Measurements from ENCODE around the gene SLC37A1. TPM values are rescaled to one million over a fixed set of nuclear protein-coding genes. Genes with fewer than 3 reads are reported as not detected.

SLC37A1 gene
- total and polyA plus RNA-seq, 2 of the 13 experiments (the other 11 are each of a cell fraction or from before 2014, with no cell fraction given), result 0.22 to 0.40 TPM

DNA sequence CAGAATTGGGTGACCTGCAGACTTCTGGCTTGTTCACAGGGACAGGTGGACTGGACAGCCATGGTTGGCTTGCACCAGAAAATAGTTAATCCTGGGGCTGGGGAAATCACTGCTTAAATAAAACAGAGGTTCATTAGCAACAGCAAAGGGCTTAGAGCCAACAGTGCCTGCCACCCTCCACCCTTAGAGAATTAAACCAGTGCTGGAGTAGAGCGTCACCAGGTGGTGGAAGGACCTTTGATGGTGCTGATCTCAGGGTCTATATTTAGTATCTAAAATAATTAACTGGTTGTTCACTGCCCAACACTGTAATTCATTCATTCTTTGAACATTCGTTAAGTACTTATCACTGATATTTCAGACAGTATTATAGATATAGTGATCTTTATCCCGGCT lies 105.1 kb downstream of the SLC37A1 start:
- CTCF ChIA-PET (ENCODE audit: low intra/inter-chr PET ratio, low total read pairs), result no interaction called here
- Histone ChIP-seq H3K4me1 (ENCODE audit: insufficient read depth, low read length) (peaks cover 60% of the 10 kb centered on the region), H3K36me3 (replicated peaks in 1 of 2; ENCODE audit: control insufficient read depth in 1 of 2, insufficient read depth in 2 of 2, low read length in 2 of 2) (no peaks in the 10 kb centered on the region), H3K9me3 (ENCODE audit: low read length) (no peaks in the 10 kb centered on the region), H3K9ac (ENCODE audit: insufficient read depth, low read depth, low read length) (no peak overlapping the region), H2AFZ (ENCODE audit: low read length) (no peak overlapping the region), H3K27ac (ENCODE audit: extremely low read length, insufficient read depth, low read length) (no peak overlapping the region), H3K79me2 (ENCODE audit: insufficient read depth, low read length) (no peaks in the 10 kb centered on the region), H3K27me3 (ENCODE audit: control insufficient read depth in 1 of 2, insufficient read depth in 2 of 2, low read length in 2 of 2) (peaks cover 2 to 36% of the 10 kb centered on the region in 2 experiments; a peak in 3 of 5 replicates), H3K4me3 (replicated peaks in 1 of 3; ENCODE audit: insufficient read depth in 1 of 3, low read depth in 2 of 3, low read length in 3 of 3) (no peak overlapping the region), H3K4me2 (ENCODE audit: low read depth, low read length) (no peak overlapping the region), H4K20me1 (ENCODE audit: insufficient read depth, low read length) (no peaks in the 10 kb centered on the region)
- POLR2A ChIA-PET, result no interaction called here
- no peak for FAIRE-seq
- in situ Hi-C loops (cut with HindIII; ENCODE audit: extremely low pct_ligation_motif_present, low pct_unique_long_range_greater_than_20kb) (no loop called here), intact Hi-C loops (cut with micrococcal nuclease; ENCODE audit: unreplicated experiment) (no loop called here)
- TF ChIP-seq ZNF225 (CRISPR knock-in tag; IDR thresholded peaks at IDR 0.05) (no peak), ZNF652 (CRISPR knock-in tag; IDR thresholded peaks at IDR 0.05; ENCODE audit: borderline replicate concordance, low read depth) (no peak), STAG1 (CRISPR knock-in tag; IDR thresholded peaks at IDR 0.05) (peak; percentile 3; the same call in 1 of the 2 replicates), NR3C1 (CRISPR knock-in tag; IDR thresholded peaks at IDR 0.05) (no peak)
- TF ChIP-seq, protein P1, sequence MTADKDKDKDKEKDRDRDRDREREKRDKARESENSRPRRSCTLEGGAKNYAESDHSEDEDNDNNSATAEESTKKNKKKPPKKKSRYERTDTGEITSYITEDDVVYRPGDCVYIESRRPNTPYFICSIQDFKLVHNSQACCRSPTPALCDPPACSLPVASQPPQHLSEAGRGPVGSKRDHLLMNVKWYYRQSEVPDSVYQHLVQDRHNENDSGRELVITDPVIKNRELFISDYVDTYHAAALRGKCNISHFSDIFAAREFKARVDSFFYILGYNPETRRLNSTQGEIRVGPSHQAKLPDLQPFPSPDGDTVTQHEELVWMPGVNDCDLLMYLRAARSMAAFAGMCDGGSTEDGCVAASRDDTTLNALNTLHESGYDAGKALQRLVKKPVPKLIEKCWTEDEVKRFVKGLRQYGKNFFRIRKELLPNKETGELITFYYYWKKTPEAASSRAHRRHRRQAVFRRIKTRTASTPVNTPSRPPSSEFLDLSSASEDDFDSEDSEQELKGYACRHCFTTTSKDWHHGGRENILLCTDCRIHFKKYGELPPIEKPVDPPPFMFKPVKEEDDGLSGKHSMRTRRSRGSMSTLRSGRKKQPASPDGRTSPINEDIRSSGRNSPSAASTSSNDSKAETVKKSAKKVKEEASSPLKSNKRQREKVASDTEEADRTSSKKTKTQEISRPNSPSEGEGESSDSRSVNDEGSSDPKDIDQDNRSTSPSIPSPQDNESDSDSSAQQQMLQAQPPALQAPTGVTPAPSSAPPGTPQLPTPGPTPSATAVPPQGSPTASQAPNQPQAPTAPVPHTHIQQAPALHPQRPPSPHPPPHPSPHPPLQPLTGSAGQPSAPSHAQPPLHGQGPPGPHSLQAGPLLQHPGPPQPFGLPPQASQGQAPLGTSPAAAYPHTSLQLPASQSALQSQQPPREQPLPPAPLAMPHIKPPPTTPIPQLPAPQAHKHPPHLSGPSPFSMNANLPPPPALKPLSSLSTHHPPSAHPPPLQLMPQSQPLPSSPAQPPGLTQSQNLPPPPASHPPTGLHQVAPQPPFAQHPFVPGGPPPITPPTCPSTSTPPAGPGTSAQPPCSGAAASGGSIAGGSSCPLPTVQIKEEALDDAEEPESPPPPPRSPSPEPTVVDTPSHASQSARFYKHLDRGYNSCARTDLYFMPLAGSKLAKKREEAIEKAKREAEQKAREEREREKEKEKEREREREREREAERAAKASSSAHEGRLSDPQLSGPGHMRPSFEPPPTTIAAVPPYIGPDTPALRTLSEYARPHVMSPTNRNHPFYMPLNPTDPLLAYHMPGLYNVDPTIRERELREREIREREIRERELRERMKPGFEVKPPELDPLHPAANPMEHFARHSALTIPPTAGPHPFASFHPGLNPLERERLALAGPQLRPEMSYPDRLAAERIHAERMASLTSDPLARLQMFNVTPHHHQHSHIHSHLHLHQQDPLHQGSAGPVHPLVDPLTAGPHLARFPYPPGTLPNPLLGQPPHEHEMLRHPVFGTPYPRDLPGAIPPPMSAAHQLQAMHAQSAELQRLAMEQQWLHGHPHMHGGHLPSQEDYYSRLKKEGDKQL (CRISPR knock-in tag; IDR thresholded peaks at IDR 0.05; ENCODE audit: low read depth), result no peak
- TF ChIP-seq, protein P2, sequence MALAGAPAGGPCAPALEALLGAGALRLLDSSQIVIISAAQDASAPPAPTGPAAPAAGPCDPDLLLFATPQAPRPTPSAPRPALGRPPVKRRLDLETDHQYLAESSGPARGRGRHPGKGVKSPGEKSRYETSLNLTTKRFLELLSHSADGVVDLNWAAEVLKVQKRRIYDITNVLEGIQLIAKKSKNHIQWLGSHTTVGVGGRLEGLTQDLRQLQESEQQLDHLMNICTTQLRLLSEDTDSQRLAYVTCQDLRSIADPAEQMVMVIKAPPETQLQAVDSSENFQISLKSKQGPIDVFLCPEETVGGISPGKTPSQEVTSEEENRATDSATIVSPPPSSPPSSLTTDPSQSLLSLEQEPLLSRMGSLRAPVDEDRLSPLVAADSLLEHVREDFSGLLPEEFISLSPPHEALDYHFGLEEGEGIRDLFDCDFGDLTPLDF (CRISPR knock-in tag; IDR thresholded peaks at IDR 0.05), result no peak
- no TSS peak for BruUV-seq (replicated peaks)
- ATAC-seq, result no peak
- 77% methylated on average over 3 of the region's 3 CpGs for WGBS (ENCODE audit: low lambda C conversion rate)
- no peak for DNase-seq (ENCODE audit: low spot score)

All from HepG2 (cell line).